Astrocyte (in vitro differentiated cells and primary cell): ENCODE results near the gene CHST11. TPM values are rescaled to one million over a fixed set of nuclear protein-coding genes. Genes with fewer than 3 reads are reported as not detected.

ENCODE experiments used
- DNase-seq: peaks from one replicate; pipeline ENCODE4 v3.0.0-alpha.2; 2010; ENCODE audit warnings: low read depth
- FAIRE-seq: peaks from 2 replicates; lab custom pipeline; 2011; peaks lifted over from hg19 to GRCh38; lab: Jason Lieb, UNC
- H2AFZ ChIP-seq: 2 replicates; pipeline ENCODE4 v1.6.0; 2012; ENCODE audit warnings: low read depth, low read length, inconsistent platforms
- H3K27ac ChIP-seq: 2 replicates; pipeline ENCODE4 v1.5.1; 2011; ENCODE audit warnings: low read depth, low read length, inconsistent platforms
- H3K27me3 ChIP-seq: 2 replicates; pipeline ENCODE4 v1.6.0; 2011; ENCODE audit warnings: low read length, inconsistent platforms; ENCODE audit not compliant: insufficient read depth
- H3K36me3 ChIP-seq: 2 replicates; pipeline ENCODE4 v1.5.1; 2011; ENCODE audit warnings: low read length, inconsistent platforms; ENCODE audit not compliant: insufficient read depth
- H3K4me1 ChIP-seq: 2 replicates; pipeline ENCODE4 v1.5.1; 2011; ENCODE audit warnings: low read length, inconsistent platforms; ENCODE audit not compliant: insufficient read depth
- H3K4me2 ChIP-seq: 2 replicates; pipeline ENCODE4 v1.6.0; 2012; ENCODE audit warnings: low read length, inconsistent platforms
- H3K4me3 ChIP-seq: 2 replicates; pipeline ENCODE4 v1.5.1; 2011; ENCODE audit warnings: low read depth, mild to moderate bottlenecking, low read length, inconsistent platforms; ENCODE audit not compliant: insufficient read depth
- H3K79me2 ChIP-seq: 2 replicates; pipeline ENCODE4 v1.6.0; 2012; ENCODE audit warnings: mild to moderate bottlenecking, low read length, inconsistent platforms; ENCODE audit not compliant: insufficient read depth
- H3K9ac ChIP-seq: 2 replicates; pipeline ENCODE4 v1.6.0; 2012; ENCODE audit warnings: mild to moderate bottlenecking, low read length, inconsistent platforms
- H3K9me3 ChIP-seq: 2 replicates; pipeline ENCODE4 v1.5.1; 2012; ENCODE audit warnings: low read depth, mild to moderate bottlenecking, low read length, inconsistent platforms; ENCODE audit not compliant: insufficient read depth
- H4K20me1 ChIP-seq: 2 replicates; pipeline ENCODE4 v1.6.0; 2012; ENCODE audit warnings: low read length, inconsistent platforms; ENCODE audit not compliant: insufficient read depth
- H3K27ac Mint-ChIP-seq: one replicate; pipeline ENCODE4 v1.8.0; 2021; ENCODE audit warnings: mild to moderate bottlenecking, mixed read lengths; ENCODE audit not compliant: unreplicated experiment
- H3K27me3 Mint-ChIP-seq: one replicate; pipeline ENCODE4 v1.8.0; 2021; ENCODE audit warnings: low read depth, mixed read lengths; ENCODE audit not compliant: unreplicated experiment
- H3K36me3 Mint-ChIP-seq: one replicate; pipeline ENCODE4 v1.8.0; 2021; ENCODE audit warnings: low read depth, mixed read lengths; ENCODE audit not compliant: unreplicated experiment
- H3K4me1 Mint-ChIP-seq: one replicate; pipeline ENCODE4 v1.8.0; 2021; ENCODE audit warnings: low read depth, mixed read lengths; ENCODE audit not compliant: unreplicated experiment
- H3K4me3 Mint-ChIP-seq: one replicate; pipeline ENCODE4 v1.8.0; 2021; ENCODE audit warnings: mild to moderate bottlenecking, moderate library complexity, mixed read lengths; ENCODE audit not compliant: unreplicated experiment
- H3K9me3 Mint-ChIP-seq: one replicate; pipeline ENCODE4 v1.8.0; 2021; ENCODE audit warnings: mild to moderate bottlenecking, mixed read lengths; ENCODE audit not compliant: unreplicated experiment
- CTCF ChIP-seq: IDR thresholded peaks from 2 replicates; pipeline ENCODE4 v1.5.1; 2011; ENCODE audit warnings: low read depth, mild to moderate bottlenecking, inconsistent platforms, low read length, moderate library complexity; ENCODE audit not compliant: insufficient read depth
- EZH2 ChIP-seq: IDR thresholded peaks from 2 replicates; pipeline ENCODE4 v1.6.1; 2012; ENCODE audit warnings: mild to moderate bottlenecking, low read length, inconsistent platforms; ENCODE audit not compliant: insufficient read depth
- total RNA-seq: library from RNA; stranded (reverse); gene quantifications from 2 replicates; pipeline ENCODE4 v1.2.1, GENCODE V29; 2021

Gene CHST11
- total RNA-seq, 1 donor from 2014 or later: 30.2 TPM

DNA sequence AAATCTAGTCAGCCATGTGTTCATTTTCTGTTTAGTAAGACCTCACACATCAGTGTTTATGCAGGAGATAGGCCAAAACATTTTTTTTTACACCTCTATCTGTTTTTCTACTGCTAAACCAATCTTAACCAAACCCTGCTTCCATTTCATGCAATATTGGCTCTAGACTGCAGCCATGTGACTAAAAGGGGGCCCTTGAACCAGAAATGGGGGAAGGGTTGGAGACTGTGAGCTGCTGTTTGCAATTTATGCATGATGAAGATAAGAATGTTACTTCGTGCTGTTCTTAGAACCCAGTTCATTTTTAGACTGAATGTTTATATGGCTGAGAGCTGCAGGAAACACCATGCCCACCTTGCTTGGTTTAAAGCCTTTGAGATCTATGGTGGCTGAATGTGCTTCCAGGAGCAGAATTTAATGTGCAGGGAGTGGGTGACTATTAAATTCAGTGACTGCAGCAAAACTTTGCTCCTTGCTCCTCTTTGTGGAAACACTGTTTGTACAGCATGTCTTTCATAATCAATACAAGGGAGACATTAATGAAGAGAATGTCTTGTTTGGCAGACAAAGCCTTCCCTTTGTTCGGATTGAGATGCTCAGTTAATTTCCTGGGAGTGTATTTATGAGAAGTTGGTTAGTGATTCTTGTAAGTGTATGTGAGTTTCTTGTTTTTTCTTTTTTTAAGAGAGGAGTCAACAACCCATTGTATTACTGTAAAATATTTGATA, 53.6 kb downstream of the CHST11 start:
- Mint-ChIP-seq H3K36me3 (peaks cover 13% of the 10 kb centered on the region), H3K9me3 (peaks cover 3% of the 10 kb centered on the region), H3K27ac (no peak overlapping the region), H3K4me3 (no peak overlapping the region), H3K27me3 (no peaks in the 10 kb centered on the region), H3K4me1 (peaks cover 27% of the 10 kb centered on the region)
- Histone ChIP-seq H3K4me1 (peaks cover 12% of the 10 kb centered on the region), H3K27ac (no peak overlapping the region), H3K4me2 (no peak overlapping the region), H2AFZ (no peak overlapping the region), H3K36me3 (no peaks in the 10 kb centered on the region), H3K27me3 (no peaks in the 10 kb centered on the region), H3K79me2 (peaks cover 66% of the 10 kb centered on the region), H3K9ac (no peak overlapping the region), H4K20me1 (peaks cover 80% of the 10 kb centered on the region), H3K9me3 (no peaks in the 10 kb centered on the region), H3K4me3 (no peak overlapping the region)
- no peak for TF ChIP-seq EZH2
- no peak for TF ChIP-seq CTCF
- no peak for FAIRE-seq
- no peak for DNase-seq

DNA sequence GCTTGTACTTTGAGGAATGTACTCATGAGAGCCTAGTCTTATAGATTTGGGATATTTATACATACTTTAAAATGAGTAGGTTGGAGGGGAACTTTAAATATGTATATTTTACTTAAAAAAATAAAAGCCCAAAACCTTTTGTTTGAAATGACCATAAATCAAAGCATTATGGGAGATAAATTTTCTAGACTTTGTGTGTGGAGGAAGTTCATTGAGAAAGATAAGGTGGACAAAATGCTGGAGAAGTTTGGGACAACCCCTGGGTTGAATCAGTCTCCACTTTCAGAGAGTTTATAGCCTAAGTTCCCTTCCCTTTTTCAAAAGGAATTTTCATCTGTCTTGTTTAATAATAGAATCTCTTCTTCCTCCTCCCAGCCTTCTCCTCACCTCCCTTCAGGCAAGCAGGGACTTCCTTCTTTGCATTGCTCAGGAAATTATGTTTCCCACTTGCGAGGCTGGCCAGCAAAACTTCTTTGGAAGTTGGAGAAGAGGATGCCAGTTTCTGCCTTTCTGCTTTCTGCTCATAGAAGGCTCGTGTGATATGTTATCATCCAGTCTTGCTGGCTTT, 54.2 kb downstream of the CHST11 start:
- Mint-ChIP-seq H3K27ac (no peak overlapping the region), H3K4me3 (no peak overlapping the region), H3K9me3 (peaks cover 3% of the 10 kb centered on the region), H3K4me1 (peaks cover 24% of the 10 kb centered on the region), H3K27me3 (no peaks in the 10 kb centered on the region), H3K36me3 (peaks cover 13% of the 10 kb centered on the region)
- H3K4me3 ChIP-seq: no peak overlapping the region
- no peak for FAIRE-seq
- H3K9ac ChIP-seq: no peak overlapping the region
- TF ChIP-seq CTCF (no peak), EZH2 (no peak)
- peaks cover 66% of the 10 kb centered on the region for H3K79me2 ChIP-seq
- peaks cover 79% of the 10 kb centered on the region for H4K20me1 ChIP-seq
- H3K4me2 ChIP-seq: no peak overlapping the region
- DNase-seq: no peak
- H3K4me1 ChIP-seq: peaks cover 12% of the 10 kb centered on the region
- no peaks in the 10 kb centered on the region for H3K36me3 ChIP-seq
- H3K27me3 ChIP-seq: no peaks in the 10 kb centered on the region
- no peak overlapping the region for H3K27ac ChIP-seq
- no peaks in the 10 kb centered on the region for H3K9me3 ChIP-seq
- no peak overlapping the region for H2AFZ ChIP-seq

- peaks cover 2% of the 10 kb centered on the region for H3K36me3 Mint-ChIP-seq
- Histone ChIP-seq H3K9me3 (no peaks in the 10 kb centered on the region), H3K4me1 (peaks cover 12% of the 10 kb centered on the region), H2AFZ (no peak overlapping the region), H4K20me1 (peaks cover 71% of the 10 kb centered on the region), H3K9ac (peak overlapping the region; percentile 11), H3K27me3 (no peaks in the 10 kb centered on the region), H3K4me3 (no peak overlapping the region), H3K79me2 (peaks cover 62% of the 10 kb centered on the region), H3K4me2 (peak overlapping the region; percentile 31), H3K27ac (peak overlapping the region; percentile 25), H3K36me3 (no peaks in the 10 kb centered on the region)
- H3K9me3 Mint-ChIP-seq: no peaks in the 10 kb centered on the region
- TF ChIP-seq CTCF (no peak), EZH2 (no peak)
- DNase-seq (peak; percentile 99), FAIRE-seq (no peak)
- no peaks in the 10 kb centered on the region for H3K27me3 Mint-ChIP-seq
- H3K4me1 Mint-ChIP-seq: peaks cover 30% of the 10 kb centered on the region
- H3K27ac Mint-ChIP-seq: no peak overlapping the region
- H3K4me3 Mint-ChIP-seq: no peak overlapping the region
Measured at GRCh38 chr12:104513681-104514080, 56.9 kb downstream of the CHST11 start.
